Loucy (cell line): ENCODE results near the gene CCT8L2.

Experiments
- EZH2phosphoT487 ChIP-seq: fragments of 200-600 bp; IDR thresholded peaks from 2 replicates; pipeline ENCODE4 v1.6.1; 2018; ENCODE audit warnings: antibody characterized with exemption, mild to moderate bottlenecking, moderate library complexity, borderline replicate concordance
- TF ChIP-seq, protein P1 (sequence below): fragments of 200-600 bp; sonication (generic); conservative IDR thresholded peaks from 2 replicates; pipeline ENCODE4 v1.5.1; 2014; ENCODE audit warnings: mild to moderate bottlenecking, antibody characterized with exemption, low read length

DNA sequence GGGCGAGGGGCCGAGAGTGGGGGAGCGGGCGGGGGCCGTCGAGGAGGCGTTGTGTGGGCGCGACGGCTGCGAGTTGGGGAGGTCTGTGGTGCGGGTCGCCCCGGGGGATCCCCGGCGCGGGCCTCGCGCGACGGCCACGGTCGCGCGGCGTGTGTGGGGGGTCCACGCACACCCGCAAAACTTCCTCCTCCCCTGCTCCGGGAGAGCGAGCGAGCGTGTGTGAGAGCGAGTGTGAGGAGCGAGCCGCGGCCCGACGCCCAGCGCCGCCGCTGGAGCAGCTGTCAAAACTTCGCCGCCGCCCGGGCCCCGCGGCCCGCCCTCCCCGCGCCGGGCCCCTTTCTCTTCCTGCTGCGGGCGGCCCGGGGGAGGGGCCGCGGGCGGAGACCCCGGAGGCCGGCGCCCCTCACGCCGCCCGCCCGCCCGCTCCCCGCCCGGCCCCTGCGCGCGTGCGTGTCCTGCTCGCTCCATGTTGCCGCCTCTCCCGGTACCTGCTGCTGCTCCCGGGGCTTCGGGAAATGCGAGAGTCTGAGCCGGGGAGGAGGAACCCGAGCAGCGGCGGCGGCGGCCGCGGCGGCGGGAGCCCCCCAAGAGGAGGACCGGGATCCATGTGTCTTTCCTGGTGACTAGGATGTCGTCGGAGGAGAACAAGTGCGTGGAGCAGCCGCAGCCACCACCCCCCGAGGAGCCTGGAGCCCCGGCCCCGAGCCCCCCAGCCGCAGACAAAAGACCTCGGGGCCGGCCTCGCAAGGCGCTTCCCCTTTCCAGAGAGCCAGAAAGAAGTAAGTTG is 9.0 kb upstream of the CCT8L2 start:
- TF ChIP-seq, protein P1, sequence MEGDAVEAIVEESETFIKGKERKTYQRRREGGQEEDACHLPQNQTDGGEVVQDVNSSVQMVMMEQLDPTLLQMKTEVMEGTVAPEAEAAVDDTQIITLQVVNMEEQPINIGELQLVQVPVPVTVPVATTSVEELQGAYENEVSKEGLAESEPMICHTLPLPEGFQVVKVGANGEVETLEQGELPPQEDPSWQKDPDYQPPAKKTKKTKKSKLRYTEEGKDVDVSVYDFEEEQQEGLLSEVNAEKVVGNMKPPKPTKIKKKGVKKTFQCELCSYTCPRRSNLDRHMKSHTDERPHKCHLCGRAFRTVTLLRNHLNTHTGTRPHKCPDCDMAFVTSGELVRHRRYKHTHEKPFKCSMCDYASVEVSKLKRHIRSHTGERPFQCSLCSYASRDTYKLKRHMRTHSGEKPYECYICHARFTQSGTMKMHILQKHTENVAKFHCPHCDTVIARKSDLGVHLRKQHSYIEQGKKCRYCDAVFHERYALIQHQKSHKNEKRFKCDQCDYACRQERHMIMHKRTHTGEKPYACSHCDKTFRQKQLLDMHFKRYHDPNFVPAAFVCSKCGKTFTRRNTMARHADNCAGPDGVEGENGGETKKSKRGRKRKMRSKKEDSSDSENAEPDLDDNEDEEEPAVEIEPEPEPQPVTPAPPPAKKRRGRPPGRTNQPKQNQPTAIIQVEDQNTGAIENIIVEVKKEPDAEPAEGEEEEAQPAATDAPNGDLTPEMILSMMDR = no peak
- no peak for TF ChIP-seq EZH2phosphoT487
